Neuronal stem cell (in vitro differentiated cells): ENCODE results near the gene TMEM260.

Experiments used
- DNase-seq: peaks from one replicate; pipeline ENCODE4 v3.0.0-alpha.2; 2013; ENCODE audit warnings: low spot score
- H2AFZ ChIP-seq: one replicate; pipeline ENCODE4 v1.6.1; 2013; ENCODE audit warnings: mild to moderate bottlenecking, low read length, inconsistent platforms
- H2AK5ac ChIP-seq: 2 replicates; pipeline ENCODE4 v1.6.1; 2013; ENCODE audit warnings: low read depth, mild to moderate bottlenecking, inconsistent platforms, low read length, moderate library complexity, mixed read lengths
- H2BK120ac ChIP-seq: 2 replicates; pipeline ENCODE4 v1.6.1; 2013; ENCODE audit warnings: low read depth, mild to moderate bottlenecking, inconsistent platforms, low read length, moderate library complexity, mixed read lengths
- H2BK12ac ChIP-seq: one replicate; pipeline ENCODE4 v1.6.1; 2013; ENCODE audit warnings: low read length, inconsistent platforms
- H2BK15ac ChIP-seq: 2 replicates; pipeline ENCODE4 v1.6.1; 2013; ENCODE audit warnings: mild to moderate bottlenecking, low read length, inconsistent platforms, mixed read lengths
- H2BK5ac ChIP-seq: one replicate; pipeline ENCODE4 v1.6.1; 2013; ENCODE audit warnings: inconsistent platforms, mild to moderate bottlenecking, low read length, moderate library complexity
- H3K14ac ChIP-seq: one replicate; pipeline ENCODE4 v1.6.1; 2013; ENCODE audit warnings: low read length, inconsistent platforms
- H3K18ac ChIP-seq: 2 replicates; pipeline ENCODE4 v1.6.1; 2013; ENCODE audit warnings: low read length, inconsistent platforms
- H3K23ac ChIP-seq: 2 replicates; pipeline ENCODE4 v1.6.1; 2013; ENCODE audit warnings: low read depth, mild to moderate bottlenecking, mixed read lengths, low read length, inconsistent platforms; ENCODE audit not compliant: poor library complexity
- H3K27ac ChIP-seq: replicated peaks from 3 replicates; pipeline ENCODE4 v1.5.1; 2013; ENCODE audit warnings: low read length, inconsistent platforms
- H3K27me3 ChIP-seq, 3 experiments: 2 replicates each; pipeline ENCODE4 v1.6.1; 2013; ENCODE audit warnings: low read length in 3 of 3, mild to moderate bottlenecking in 2 of 3, inconsistent platforms in 1 of 3, low read depth in 1 of 3, mixed read lengths in 1 of 3, moderate library complexity in 1 of 3; ENCODE audit not compliant: control insufficient read depth in 3 of 3, insufficient read depth in 3 of 3
- H3K36me3 ChIP-seq, 2 donors: replicated peaks in 1 of 2; 2 replicates each; pipeline ENCODE4 v1.6.1; 2013; ENCODE audit warnings: low read length in 2 of 2; ENCODE audit not compliant: control insufficient read depth in 2 of 2, insufficient read depth in 2 of 2
- H3K4ac ChIP-seq: 2 replicates; pipeline ENCODE4 v1.6.1; 2013; ENCODE audit warnings: inconsistent platforms, mild to moderate bottlenecking, low read length, moderate library complexity
- H3K4me1 ChIP-seq, 2 donors: 1 replicate in 1 of 2; 2 replicates in 1 of 2; pipeline ENCODE4 v1.6.1; 2013; ENCODE audit warnings: low read length in 2 of 2, low read depth in 1 of 2; ENCODE audit not compliant: control insufficient read depth in 2 of 2, insufficient read depth in 1 of 2
- H3K4me2 ChIP-seq: one replicate; pipeline ENCODE4 v1.6.1; 2013; ENCODE audit warnings: mild to moderate bottlenecking, low read length, inconsistent platforms; ENCODE audit not compliant: insufficient read depth, poor library complexity, severe bottlenecking
- H3K4me3 ChIP-seq, 2 donors: 2 replicates each; pipeline ENCODE4 v1.5.1; 2013; ENCODE audit warnings: low read length in 2 of 2, mild to moderate bottlenecking in 2 of 2, inconsistent platforms in 1 of 2, moderate library complexity in 1 of 2
- H3K79me1 ChIP-seq: one replicate; pipeline ENCODE4 v1.6.1; 2013; ENCODE audit warnings: low read depth, mild to moderate bottlenecking, inconsistent platforms, low read length, moderate library complexity
- H3K9ac ChIP-seq: one replicate; pipeline ENCODE4 v1.6.1; 2013; ENCODE audit warnings: mild to moderate bottlenecking, low read depth, low read length, inconsistent platforms; ENCODE audit not compliant: poor library complexity
- H3K9me3 ChIP-seq, 2 donors: replicated peaks in 1 of 2; 2 replicates each; pipeline versions ENCODE3 to v1.6.1; 2013; ENCODE audit warnings: low read length in 2 of 2, mild to moderate bottlenecking in 2 of 2, inconsistent platforms in 1 of 2, low read depth in 1 of 2, mixed read lengths in 1 of 2, moderate library complexity in 1 of 2; ENCODE audit not compliant: control insufficient read depth in 2 of 2, insufficient read depth in 1 of 2
- H4K8ac ChIP-seq: one replicate; pipeline ENCODE4 v1.6.1; 2013; ENCODE audit warnings: low read depth, mild to moderate bottlenecking, inconsistent platforms, low read length, moderate library complexity
- H4K91ac ChIP-seq: one replicate; pipeline ENCODE4 v1.6.1; 2013; ENCODE audit warnings: low read length, low read depth, mild to moderate bottlenecking, inconsistent platforms; ENCODE audit not compliant: poor library complexity
- WGBS, 2 donors: extraction: QIAGEN DNeasy Blood & Tissue Kit; methylation state at CpG; one replicate each; pipeline ENCODE4 v1.1.7; 2013; ENCODE audit warnings: missing lambda C conversion rate in 2 of 2, mixed read lengths in 1 of 2; ENCODE audit not compliant: insufficient read length in 2 of 2, insufficient replicate concordance in 1 of 2; ENCODE audit errors: extremely low coverage in 2 of 2; 5-methylcytosine and 5-hydroxymethylcytosine counted together

TMEM260 gene

GRCh38 chr14:56543436-56543835, 36.2 kb upstream of the TMEM260 start:
- Histone ChIP-seq H3K27me3 (peaks cover 0 to 36% (median 0%) of the 10 kb centered on the region in 3 experiments), H2AK5ac (no peak overlapping the region), H3K23ac (no peak overlapping the region), H3K14ac (no peak overlapping the region), H3K27ac (no peak overlapping the region), H3K9me3 (no peaks in the 10 kb centered on the region), H2AFZ (no peak overlapping the region), H3K4me1 (no peaks in the 10 kb centered on the region), H2BK12ac (no peak overlapping the region), H3K4me2 (no peak overlapping the region), H3K18ac (no peak overlapping the region), H2BK120ac (no peak overlapping the region), H4K8ac (no peak overlapping the region), H4K91ac (no peak overlapping the region), H3K36me3 (no peaks in the 10 kb centered on the region), H3K9ac (no peak overlapping the region), H3K79me1 (no peaks in the 10 kb centered on the region), H2BK5ac (no peak overlapping the region), H3K4ac (no peak overlapping the region), H2BK15ac (no peak overlapping the region), H3K4me3 (no peak overlapping the region)
- no peak for DNase-seq

GRCh38 chr14:56549721-56550120, 29.9 kb upstream of the TMEM260 start:
- H3K18ac ChIP-seq: no peak overlapping the region

GRCh38 chr14:56552615-56553014, 27.0 kb upstream of the TMEM260 start:
- no peaks in the 10 kb centered on the region for H3K9me3 ChIP-seq
- H3K27me3 ChIP-seq: peaks cover 0 to 62% (median 0%) of the 10 kb centered on the region in 3 experiments
- H3K4me1 ChIP-seq: peaks cover 0 to 3% of the 10 kb centered on the region in 2 donors
- no peak overlapping the region for H2BK120ac ChIP-seq
- no peak overlapping the region for H3K23ac ChIP-seq
- no peak overlapping the region for H2AK5ac ChIP-seq
- H4K91ac ChIP-seq: no peak overlapping the region
- H2BK15ac ChIP-seq: no peak overlapping the region
- H3K36me3 ChIP-seq: no peaks in the 10 kb centered on the region
- H3K79me1 ChIP-seq: no peaks in the 10 kb centered on the region
- no peak for DNase-seq
- no peak overlapping the region for H2AFZ ChIP-seq
- H3K4me3 ChIP-seq: no peak overlapping the region
- no peak overlapping the region for H2BK12ac ChIP-seq
- no peak overlapping the region for H3K4me2 ChIP-seq
- no peak overlapping the region for H2BK5ac ChIP-seq
- no peak overlapping the region for H3K4ac ChIP-seq
- H3K18ac ChIP-seq: no peak overlapping the region
- no peak overlapping the region for H4K8ac ChIP-seq
- no peak overlapping the region for H3K9ac ChIP-seq
- no peak overlapping the region for H3K14ac ChIP-seq
- no CpG with 5 or more reads among the region's 4 CpGs for WGBS, 2 donors
- no peak overlapping the region for H3K27ac ChIP-seq

More at GRCh38 chr14:56549721-56550120, 29.9 kb upstream of the TMEM260 start:
- Histone ChIP-seq H3K27ac (no peak overlapping the region), H3K9me3 (no peaks in the 10 kb centered on the region), H2BK5ac (no peak overlapping the region), H2AK5ac (no peak overlapping the region), H2BK12ac (no peak overlapping the region), H2AFZ (no peak overlapping the region), H3K4ac (no peak overlapping the region), H3K79me1 (no peaks in the 10 kb centered on the region), H4K91ac (no peak overlapping the region), H3K4me3 (no peak overlapping the region), H4K8ac (no peak overlapping the region), H3K4me1 (peaks cover 0 to 3% of the 10 kb centered on the region in 2 donors), H2BK15ac (no peak overlapping the region), H3K9ac (no peak overlapping the region), H3K27me3 (peaks cover 0 to 69% (median 0%) of the 10 kb centered on the region in 3 experiments), H3K14ac (no peak overlapping the region), H2BK120ac (no peak overlapping the region), H3K4me2 (no peak overlapping the region), H3K36me3 (no peaks in the 10 kb centered on the region), H3K23ac (no peak overlapping the region)
- no peak for DNase-seq
- WGBS, 2 donors: no CpG with 5 or more reads among the region's 2 CpGs

- no peak for DNase-seq
- peaks cover 0 to 56% (median 0%) of the 10 kb centered on the region in 3 experiments for H3K27me3 ChIP-seq
- H4K8ac ChIP-seq: no peak overlapping the region
- WGBS, 2 donors: no CpG with 5 or more reads among the region's 6 CpGs
- no peak overlapping the region for H3K4me3 ChIP-seq
- no peak overlapping the region for H3K27ac ChIP-seq
- no peak overlapping the region for H2BK15ac ChIP-seq
- no peaks in the 10 kb centered on the region for H3K36me3 ChIP-seq
- H2AFZ ChIP-seq: no peak overlapping the region
- H3K23ac ChIP-seq: no peak overlapping the region
- H3K9me3 ChIP-seq: no peaks in the 10 kb centered on the region
- H3K4ac ChIP-seq: no peak overlapping the region
- H3K9ac ChIP-seq: no peak overlapping the region
- no peak overlapping the region for H3K4me2 ChIP-seq
- H3K79me1 ChIP-seq: no peaks in the 10 kb centered on the region
- no peak overlapping the region for H2AK5ac ChIP-seq
- no peak overlapping the region for H2BK120ac ChIP-seq
- H3K18ac ChIP-seq: no peak overlapping the region
- no peak overlapping the region for H2BK12ac ChIP-seq
- H3K4me1 ChIP-seq: peaks cover 0 to 3% of the 10 kb centered on the region in 2 donors
- no peak overlapping the region for H3K14ac ChIP-seq
- no peak overlapping the region for H4K91ac ChIP-seq
- no peak overlapping the region for H2BK5ac ChIP-seq
Observed at GRCh38 chr14:56554301-56554700, 25.3 kb upstream of the TMEM260 start.
